NCI-H1092 treated with DMSO at 0.1 percent for 48 hours (cell line): Measurements from ENCODE around the gene MRPL49.
"Not testable (repeated sequence)": the region's sequence is repeated elsewhere in the genome, so short reads cannot be mapped to it uniquely, and the experiment has no call there.

Experiments used
- DNase-seq: peaks from one replicate; lab custom pipeline; 2025; lab: John Stamatoyannopoulos, UW

The MRPL49 gene

DNA sequence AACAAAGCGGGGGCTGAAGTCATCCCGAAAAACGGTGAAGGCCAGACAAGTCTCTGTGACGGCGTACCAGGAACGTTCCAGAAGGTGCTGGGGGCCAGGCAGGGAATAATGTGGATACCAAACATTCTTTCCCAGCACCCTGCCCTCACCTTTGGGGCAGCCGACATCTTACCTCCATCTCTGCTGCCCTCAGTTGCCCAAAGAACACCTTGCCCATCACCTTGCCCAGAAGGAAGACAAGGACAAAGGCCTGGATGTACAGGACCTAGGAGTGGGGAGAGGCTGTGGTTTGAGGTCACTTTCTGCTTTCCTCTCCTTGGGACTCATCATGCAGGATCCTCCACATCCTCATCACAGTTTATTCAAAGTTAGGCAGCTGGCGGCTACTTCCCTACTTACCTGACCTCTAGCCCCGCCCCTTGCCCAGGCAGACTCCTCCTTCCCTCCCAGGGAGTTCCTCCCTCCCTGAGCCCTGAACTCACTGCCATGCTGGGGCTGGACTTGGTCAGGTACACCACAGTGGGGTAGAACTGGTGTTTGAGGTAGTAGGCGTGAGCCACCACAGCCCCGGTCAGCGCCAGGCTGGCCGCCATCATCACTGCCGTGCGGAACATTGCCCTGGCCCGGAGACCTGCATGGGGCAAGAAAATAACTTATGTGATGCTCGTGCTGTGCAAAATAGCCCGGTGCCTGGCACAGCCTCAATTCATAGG lies 11.0 kb downstream of the MRPL49 start:
- DNase-seq, result no peak

DNA sequence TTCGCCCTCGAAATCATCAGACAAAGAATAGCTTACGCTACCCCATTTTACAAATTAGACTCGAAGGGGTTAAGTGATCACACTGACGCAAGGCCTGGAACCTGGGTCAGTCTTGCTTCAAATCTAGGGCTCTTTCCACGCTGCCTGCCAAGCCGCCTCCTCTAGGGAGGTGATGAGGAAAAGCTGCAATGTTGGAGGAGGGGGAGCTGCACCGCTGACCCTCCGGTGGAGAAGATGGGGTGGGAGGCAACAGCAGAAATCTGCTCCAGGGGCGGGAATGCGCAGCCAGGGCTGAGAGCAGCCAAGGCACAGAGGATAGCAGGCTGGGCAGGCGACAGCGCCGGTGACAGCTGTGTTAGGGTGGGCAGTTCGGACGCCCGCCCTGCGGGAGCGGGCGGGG lies 11.6 kb downstream of the MRPL49 start:
- DNase-seq, result no peak

DNA sequence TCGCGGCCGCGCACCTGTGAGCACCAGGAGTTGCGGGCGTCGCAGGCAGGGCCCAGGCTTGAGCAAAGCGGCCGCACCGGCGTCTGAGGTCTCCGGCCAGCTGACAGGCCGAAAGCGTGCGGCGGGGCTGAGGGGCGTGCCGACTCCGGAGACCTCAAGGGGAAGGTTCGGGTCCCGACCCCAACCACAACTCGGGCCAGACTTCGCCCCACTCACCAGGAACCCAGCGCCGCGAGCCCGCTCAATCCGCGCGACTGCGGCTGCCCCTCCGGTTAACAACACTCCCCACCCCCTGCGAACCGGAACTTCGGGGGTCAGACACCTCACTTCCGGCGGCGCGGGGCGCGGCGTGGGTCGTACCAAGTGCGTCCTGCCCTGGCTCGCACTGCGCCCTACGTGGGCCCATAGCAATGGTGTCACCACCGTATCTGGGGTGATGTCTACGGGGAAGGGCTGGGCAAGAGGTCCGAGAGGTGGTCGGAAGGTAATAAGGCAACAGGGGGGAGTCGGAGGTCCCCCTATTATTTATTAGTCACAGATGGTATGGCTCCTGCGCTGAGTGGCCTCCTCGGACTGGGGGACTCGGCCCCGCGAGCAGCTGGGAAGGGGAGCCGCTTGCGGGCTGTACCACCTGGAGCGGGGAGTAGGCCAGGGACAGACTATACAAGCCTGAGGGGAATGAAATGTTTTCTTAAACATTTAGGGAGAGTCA lies 12.3 kb downstream of the MRPL49 start, which contains the start of gene SYVN1:
Gene SYVN1 (minus strand): TSS at position 280 of the 712 bp plus-strand sequence. CDS start 918 bp downstream, outside the sequence.
- DNase-seq, result peak; percentile 99

DNA sequence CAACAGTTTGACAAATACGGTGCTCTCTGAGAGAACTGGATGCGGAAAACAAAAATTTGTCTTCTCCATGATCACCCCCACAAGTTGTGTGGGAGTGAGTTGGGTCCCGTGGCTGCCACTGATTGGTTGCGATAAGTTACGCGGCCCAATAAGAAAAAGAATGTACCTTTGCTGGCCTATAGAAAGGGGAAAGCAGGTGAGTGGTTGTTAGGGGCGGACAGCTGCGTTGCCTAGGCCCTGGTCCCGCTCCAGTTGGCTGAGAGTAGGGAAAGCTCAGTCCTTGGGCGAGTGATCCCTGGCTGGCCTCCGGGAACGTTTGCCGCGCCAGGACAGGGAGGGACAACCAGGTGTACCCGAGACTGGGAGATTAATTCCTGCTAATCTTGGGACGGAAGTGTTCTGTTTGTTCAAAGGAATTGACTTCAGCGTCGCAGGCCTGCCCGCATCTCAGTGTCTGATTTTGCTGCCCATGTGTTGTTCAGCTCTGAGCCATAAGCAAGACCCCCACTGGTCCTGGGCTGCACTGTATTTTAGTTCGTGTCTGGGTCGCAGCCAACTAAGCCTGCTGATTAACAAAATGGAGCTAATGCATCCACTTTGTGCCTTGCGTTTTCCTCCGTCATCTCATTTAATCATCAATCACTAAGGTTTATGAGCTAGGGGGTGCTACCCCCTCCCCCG lies 13.0 kb downstream of the MRPL49 start:
- peak; percentile 100 for DNase-seq

DNA sequence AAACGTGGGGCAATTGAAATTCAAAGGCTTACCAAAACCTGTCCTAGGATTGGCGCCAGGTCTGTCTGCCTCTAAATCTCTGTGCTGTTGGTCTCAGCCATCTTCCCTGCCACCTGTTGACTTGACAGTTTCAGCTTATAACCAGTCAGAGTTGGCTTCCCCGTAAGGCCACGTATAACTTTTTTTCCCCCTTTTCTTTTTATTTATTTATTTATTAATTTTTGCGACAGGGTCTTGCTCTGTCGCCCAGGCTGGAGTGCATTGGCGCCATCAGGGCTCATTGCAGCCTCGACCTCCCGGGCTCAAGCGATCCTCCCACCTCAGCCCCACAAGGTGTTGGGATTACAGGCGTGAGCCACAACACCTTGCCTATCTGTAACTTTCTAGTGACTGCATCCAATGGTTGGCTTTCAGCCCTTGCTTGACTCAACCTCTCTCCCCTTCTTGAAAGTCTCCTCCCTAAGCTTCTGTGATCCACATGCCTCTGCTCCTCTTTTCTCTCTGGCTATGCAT lies 13.6 kb downstream of the MRPL49 start:
- DNase-seq, result no peak

DNA sequence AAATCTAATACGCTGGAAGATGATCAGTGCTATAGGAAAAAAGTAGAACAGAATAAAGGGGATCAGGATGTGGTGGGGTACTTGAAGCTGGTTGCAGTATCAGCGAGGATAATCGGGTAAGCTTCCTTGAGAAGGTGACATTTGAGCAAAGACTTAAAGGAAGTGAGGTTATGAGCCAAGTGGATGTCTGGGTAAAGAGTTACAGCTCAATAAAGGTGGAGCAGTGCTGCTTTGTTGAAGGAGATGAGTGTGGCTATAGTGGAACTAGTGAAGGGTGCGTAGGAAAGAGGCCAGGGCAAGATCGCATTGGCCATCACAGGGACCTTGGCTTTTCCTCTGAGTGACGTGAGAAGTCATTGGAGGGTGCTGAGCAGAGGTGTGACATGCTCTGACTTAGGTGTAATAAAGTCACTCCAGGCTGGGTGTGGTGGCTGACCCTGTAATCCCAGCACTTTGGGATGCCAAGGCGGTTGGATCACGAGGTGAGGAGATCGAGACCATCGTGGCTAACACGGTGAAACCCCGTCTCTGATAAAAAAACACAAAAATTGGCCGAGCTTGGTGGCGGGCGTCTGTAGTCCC lies 14.5 kb downstream of the MRPL49 start:
- DNase-seq, result no peak

DNA sequence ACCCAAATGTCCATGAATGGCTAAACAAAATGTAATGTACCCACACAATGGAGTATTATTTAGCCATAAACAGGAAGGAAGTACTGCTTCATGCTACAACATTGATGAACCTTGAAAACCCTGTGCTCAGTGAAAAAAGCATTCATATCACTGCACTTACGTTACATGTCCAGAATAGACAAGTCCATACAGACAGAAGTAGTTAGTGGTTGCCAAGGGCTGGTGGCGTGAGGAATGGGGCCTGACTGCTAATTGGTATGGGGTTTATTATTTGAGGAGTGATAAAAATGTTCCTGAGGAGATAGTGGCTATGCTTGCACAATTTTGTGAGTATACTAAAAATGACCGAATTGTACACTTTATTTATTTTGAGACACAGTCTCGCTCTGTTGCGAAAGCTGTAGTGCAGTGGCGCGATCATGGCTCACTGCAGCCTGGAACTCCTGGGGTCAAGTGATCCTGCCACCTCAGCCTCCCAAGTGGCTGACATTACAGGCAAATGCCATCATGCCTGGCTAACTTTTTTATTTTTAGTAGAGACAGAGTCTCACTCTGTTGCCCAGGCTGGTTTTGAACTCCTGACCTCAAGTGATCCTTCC lies 19.9 kb downstream of the MRPL49 start:
- no peak for DNase-seq

DNA sequence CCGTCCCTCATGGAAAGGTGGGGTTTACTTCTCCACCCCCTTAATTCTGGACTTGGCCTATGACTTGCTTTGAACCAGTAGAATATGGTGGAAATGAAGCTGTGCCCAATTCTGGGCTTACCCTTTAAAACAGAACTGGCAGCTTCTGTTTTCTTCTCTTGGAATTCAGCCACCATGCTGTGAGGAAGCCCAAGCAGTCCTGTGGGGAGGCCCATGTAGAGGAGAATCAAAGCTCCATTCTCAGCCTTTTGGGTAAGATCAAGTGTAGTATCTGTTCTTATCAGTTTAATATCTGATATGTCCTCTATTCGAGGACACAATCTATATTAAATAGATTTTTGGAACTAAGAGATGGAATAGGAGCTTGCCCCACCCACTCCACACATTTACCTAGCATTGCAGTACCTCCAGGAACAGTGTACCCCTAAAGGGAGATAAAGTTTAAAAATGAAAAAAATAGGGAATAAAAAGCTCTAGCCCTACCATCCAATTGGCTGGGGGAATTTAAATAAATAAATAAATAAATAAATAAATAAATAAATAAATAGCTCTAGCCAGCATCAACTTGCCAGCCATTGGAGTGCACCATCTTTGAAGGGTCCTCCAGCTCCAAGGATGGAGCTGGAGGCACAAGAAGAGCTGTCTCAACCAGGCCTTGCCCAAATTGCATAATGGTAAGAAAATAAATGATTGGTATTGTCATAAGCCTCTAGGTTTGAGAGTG lies 25.4 kb downstream of the MRPL49 start:
- DNase-seq, result no peak

DNA sequence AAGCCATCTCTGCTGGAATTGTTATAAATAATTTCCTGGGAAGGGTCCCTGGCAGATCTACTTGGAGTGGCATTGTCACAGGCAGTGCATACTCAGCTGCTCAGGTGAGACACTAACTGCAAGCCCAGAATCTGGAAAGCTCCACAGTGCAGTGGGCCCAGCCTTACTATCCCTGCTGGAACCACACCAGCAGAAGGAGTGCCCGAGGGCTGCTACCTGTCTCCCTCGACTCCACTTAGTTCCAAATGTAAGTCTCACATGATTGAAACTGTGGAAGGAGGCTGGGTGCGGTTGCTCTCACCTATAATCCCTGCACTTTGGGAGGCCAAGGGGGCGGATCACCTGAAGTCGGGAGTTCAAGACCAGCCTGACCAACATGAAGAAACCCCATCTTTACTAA lies 26.5 kb downstream of the MRPL49 start:
- no peak for DNase-seq

DNA sequence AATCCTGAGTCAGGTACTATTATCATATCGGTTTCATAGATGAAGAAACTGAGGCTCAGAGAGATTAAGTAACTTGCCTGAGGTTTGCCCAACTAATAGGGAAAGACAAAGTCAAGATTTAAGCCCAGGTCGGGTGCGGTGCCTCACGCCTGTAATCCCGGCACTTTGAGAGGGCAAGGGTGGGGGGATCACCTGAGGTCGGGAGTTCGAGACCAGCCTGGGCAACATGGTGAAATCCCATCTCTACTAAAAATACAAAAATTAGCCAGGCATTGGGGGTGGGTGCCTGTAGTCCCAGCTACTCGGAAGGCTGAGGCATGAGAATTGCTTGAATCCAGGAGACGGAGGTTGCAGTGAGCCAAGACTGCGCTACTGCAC lies 28.0 kb downstream of the MRPL49 start:
- DNase-seq, result not testable (repeated sequence)

DNA sequence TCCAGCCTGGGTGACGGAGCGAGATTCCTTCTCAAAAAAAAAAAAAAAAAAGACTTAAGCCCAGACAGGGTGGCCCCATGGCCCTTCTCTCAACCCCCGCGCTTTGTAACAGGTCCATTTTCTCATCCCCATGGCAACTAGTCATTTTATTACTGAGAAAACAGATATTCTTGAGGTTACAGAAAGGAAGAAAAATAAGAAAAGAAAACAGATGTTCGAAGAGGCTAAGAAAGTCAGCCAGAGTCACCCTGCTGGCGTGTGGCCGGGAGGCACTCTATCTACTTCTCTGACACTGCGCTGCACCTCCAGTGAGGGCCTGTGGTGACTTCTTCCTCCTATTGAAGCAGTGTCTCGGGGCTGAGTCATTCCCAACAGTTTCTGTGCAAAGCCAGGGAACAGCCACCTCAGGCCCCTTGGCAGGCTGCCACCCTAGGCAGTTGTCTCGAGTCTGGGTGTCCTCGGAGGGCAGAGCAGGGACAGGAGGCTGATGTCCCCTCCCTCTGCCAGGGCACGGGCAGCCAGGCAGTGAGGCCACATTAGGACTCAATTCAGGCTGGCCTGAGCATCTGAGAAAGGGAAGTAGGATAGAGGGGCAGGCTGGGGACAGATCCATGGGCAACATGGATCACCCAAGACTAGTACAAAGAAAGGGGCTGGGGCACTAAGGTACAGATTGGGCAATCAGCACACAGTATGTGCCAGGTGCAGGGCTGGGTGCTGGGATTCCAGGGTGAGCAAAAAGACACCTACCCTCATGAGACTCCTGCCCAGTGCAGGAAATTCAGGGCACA lies 28.6 kb downstream of the MRPL49 start:
- DNase-seq, result peak; percentile 4

DNA sequence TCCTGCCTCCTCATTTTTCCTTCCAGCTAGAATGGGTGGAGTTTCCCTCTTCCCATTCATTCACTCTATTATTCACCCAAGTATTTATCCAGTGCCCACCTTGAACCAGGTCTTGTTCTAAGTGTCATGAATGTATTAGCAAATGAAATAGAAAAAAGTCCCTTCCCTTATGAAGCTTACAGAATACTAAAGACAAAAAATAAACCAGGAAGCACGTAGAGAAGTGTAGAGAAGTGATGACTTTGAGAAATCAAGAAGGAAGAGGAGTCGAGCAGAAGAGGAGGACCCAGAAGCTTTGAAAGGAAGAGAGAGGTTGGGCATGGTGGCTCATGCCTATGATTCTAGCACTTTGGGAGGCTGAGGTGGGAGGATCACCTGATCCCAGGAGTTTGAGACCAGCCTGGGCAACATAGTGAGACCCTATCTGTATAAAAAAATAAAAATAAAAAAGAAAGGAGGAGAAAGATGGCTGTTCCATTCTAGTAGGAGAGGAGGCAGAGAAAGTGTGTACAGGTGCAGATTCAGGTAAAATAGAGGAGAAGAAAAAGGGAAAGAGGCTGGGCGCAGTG lies 29.3 kb downstream of the MRPL49 start:
- DNase-seq, result no peak

DNA sequence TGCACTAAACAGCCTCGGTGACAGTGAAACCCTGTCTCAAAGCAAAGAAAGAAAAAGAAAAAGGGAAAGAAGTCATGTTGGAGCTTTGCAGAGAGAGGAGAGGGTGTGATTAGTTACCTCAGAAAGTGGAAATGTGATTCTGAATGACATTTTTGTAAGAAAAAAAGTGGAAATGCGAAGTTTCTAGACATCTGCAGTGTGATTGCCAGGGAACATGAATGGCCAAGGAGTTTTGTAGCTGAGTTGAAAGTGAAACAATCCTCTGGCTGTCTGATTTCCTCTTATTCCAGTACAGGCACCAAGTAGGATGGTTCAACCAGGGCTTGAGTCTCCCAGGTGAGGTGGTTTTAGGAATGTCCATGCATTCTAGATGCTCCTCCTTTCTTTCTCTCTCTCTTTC lies 30.0 kb downstream of the MRPL49 start:
- no peak for DNase-seq

DNA sequence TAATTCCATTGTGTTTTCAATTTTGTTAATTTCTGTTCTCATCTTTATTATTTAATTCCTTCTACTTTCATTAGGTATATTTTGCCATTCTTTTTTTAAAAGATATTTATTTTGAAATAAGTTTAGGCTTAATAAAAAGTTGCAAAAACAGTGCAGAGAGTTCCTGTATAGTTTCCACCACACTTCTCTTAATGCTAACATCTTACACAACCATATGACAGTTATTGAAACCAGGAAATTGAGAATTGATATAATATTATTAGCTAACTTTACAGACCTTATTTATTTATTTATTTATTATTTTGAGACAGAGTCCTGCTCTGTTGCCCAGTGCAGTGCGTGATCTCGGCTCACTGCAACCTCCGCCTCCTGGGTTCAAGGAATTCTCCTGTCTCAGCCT lies 34.1 kb downstream of the MRPL49 start:
- DNase-seq, result no peak

DNA sequence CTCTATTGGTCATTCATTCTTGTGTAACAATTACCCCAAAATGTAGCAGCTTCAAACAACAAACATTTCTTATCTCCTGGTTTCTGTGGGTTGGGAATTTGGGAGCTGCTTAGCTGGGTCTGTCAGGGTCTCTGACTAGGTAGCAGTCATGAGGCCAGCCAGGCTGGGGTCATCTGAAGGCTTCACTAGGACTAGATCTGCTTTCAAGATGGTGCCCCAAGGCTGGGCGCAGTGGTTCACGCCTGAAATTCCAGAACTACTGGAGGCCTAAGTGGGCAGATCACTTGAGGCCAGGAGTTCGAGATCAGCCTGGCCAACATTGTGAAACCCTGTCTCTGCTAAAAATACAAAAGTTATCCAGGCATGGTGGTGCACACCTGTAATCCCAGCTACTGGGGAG lies 34.8 kb downstream of the MRPL49 start:
- no peak for DNase-seq

DNA sequence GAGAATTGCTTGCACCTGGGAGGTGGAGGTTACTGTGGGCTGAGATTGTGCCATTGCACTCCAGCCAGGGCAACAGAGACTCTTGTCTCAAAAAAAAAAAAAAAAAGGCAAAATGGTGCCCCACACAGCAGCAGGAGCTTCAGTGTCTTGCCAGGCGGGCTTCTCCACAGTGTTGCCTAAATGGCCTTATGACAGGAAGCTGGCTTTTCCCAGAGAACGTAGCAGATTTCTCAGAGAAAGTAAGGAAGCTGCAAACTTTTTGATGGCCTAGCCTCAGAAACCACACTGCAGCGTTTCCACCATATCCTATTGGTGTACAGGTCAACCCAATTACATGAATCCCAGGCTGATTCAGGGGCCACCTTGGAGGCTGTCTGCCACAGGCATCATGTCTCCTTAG lies 35.2 kb downstream of the MRPL49 start:
- DNase-seq, result no peak

DNA sequence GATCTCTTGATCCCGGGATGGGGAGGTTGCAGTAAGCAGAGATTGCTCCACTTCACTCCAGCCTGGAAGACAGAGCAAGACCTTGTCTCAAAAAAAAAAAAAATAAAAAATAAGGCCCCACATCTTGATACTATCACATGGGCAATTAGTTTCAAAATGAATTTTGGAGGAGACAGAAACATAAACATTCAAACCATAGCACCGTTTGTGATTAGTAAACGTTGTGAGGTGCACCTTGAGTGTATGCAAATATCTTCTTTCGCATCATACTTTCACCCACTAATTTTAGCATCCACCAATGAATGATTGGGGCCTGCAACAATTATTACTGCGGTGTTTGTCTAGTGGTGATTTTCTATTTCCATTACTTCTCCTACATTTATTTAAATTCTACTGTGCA lies 36.9 kb downstream of the MRPL49 start:
- no peak for DNase-seq

DNA sequence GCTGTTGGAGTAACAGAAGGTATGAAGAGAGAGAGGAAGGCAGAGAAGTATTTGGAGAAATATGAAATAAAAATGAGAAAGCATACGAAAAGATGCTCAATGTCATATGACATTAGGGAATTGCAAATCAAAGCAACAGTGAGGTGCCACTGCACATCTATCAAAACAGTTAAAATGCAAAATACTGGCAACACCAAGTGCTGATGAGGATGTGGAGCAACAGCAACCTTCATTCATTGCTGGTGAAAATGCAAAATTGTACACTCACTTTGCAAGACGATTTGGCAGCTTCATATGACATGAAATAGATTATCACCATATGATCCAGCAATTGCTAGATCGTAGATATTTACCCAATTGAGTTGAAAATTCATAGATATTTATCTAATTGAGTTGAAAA lies 38.5 kb downstream of the MRPL49 start:
- no peak for DNase-seq

DNA sequence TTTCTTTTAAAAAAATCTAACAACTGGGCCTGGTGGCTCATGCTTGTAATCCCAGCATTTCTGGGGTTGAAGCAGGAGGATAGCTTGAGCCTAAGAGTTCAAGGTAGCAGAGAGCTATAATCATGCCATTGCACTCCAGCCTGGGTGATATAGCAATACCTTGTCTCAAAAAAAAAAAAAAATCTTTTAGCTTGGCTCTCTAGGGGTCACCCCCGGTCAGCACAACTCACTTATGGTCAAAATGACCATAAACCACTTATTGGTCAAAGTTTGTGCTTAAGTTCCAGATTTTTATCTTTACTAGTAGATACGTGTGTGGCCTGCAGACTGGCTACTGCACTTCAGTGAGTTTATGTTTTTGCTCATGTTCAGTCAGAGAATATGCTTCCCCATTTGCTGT lies 41.6 kb downstream of the MRPL49 start:
- no peak for DNase-seq
